RWPE2 (cell line): ENCODE measurements around the gene SMAD6.

Source experiments
- ATAC-seq: fragments of 200-7000 bp; cut with Tn5 transposase; 3 replicates; pipeline ENCODE4 v1.9.1; 2021; ENCODE audit warnings: low read depth
- DNase-seq: peaks from one replicate; pipeline ENCODE4 v3.0.0-alpha.2; 2020; ENCODE audit warnings: low spot score
- H3K27ac ChIP-seq: fragments of 450-650 bp; 2 replicates; pipeline ENCODE4 v1.5.1; 2017; ENCODE audit warnings: mild to moderate bottlenecking; ENCODE audit not compliant: poor library complexity, severe bottlenecking
- H3K27me3 ChIP-seq: fragments of 250-450 bp; sonication (Bioruptor Pico); 2 replicates; pipeline ENCODE4 v1.5.1; 2021; ENCODE audit warnings: mild to moderate bottlenecking, moderate library complexity; ENCODE audit not compliant: insufficient read depth, poor library complexity, severe bottlenecking
- H3K36me3 ChIP-seq: fragments of 250-450 bp; sonication (Bioruptor Pico); 2 replicates; pipeline ENCODE4 v1.5.1; 2020; ENCODE audit warnings: low read depth, mild to moderate bottlenecking, moderate library complexity
- H3K4me1 ChIP-seq: fragments of 250-450 bp; sonication (Bioruptor Pico); 2 replicates; pipeline ENCODE4 v1.5.1; 2021; ENCODE audit warnings: mild to moderate bottlenecking, moderate library complexity; ENCODE audit not compliant: insufficient read depth, poor library complexity, severe bottlenecking
- H3K4me3 ChIP-seq: fragments of 250-450 bp; sonication (Bioruptor Pico); 2 replicates; pipeline ENCODE4 v1.5.1; 2021; ENCODE audit warnings: mild to moderate bottlenecking, moderate library complexity; ENCODE audit not compliant: severe bottlenecking
- H3K9me3 ChIP-seq: fragments of 250-450 bp; sonication (Bioruptor Pico); 2 replicates; pipeline ENCODE4 v1.5.1; 2021; ENCODE audit warnings: mild to moderate bottlenecking, moderate library complexity; ENCODE audit not compliant: severe bottlenecking
- TF ChIP-seq, protein P1 (sequence below): fragments of 450-650 bp; IDR thresholded peaks from one replicate; pipeline ENCODE4 v1.5.1; 2017; ENCODE audit warnings: mild to moderate bottlenecking, moderate library complexity; ENCODE audit not compliant: poor library complexity, severe bottlenecking

Gene SMAD6

GRCh38 chr15:66831289-66831688 lies 129.3 kb downstream of the SMAD6 start:
- Histone ChIP-seq H3K4me1 (peaks cover 20% of the 10 kb centered on the region), H3K36me3 (no peaks in the 10 kb centered on the region), H3K9me3 (no peaks in the 10 kb centered on the region), H3K4me3 (no peak overlapping the region), H3K27me3 (no peaks in the 10 kb centered on the region), H3K27ac (no peak overlapping the region)
- TF ChIP-seq, protein P1, sequence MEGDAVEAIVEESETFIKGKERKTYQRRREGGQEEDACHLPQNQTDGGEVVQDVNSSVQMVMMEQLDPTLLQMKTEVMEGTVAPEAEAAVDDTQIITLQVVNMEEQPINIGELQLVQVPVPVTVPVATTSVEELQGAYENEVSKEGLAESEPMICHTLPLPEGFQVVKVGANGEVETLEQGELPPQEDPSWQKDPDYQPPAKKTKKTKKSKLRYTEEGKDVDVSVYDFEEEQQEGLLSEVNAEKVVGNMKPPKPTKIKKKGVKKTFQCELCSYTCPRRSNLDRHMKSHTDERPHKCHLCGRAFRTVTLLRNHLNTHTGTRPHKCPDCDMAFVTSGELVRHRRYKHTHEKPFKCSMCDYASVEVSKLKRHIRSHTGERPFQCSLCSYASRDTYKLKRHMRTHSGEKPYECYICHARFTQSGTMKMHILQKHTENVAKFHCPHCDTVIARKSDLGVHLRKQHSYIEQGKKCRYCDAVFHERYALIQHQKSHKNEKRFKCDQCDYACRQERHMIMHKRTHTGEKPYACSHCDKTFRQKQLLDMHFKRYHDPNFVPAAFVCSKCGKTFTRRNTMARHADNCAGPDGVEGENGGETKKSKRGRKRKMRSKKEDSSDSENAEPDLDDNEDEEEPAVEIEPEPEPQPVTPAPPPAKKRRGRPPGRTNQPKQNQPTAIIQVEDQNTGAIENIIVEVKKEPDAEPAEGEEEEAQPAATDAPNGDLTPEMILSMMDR = no peak
- ATAC-seq = no peak
- DNase-seq = no peak

GRCh38 chr15:66831801-66832390 lies 129.9 kb downstream of the SMAD6 start:
- peak overlapping the region; percentile 30 for H3K27ac ChIP-seq
- ATAC-seq (no peak), DNase-seq (peak; percentile 48)
- TF ChIP-seq, protein P1 = no peak
- no peaks in the 10 kb centered on the region for H3K27me3 ChIP-seq
- no peaks in the 10 kb centered on the region for H3K9me3 ChIP-seq
- H3K4me1 ChIP-seq = peaks cover 20% of the 10 kb centered on the region
- no peaks in the 10 kb centered on the region for H3K36me3 ChIP-seq
- no peak overlapping the region for H3K4me3 ChIP-seq
